ENCODE measurements around the gene UBE4B.
"Not testable (repeated sequence)": the region's sequence is repeated elsewhere in the genome, so short reads cannot be mapped to it uniquely, and the experiment has no call there.

Gene UBE4B

GRCh38 chr1:10032590-10033358 lies at the start of gene UBE4B:
Gene UBE4B, plus strand, starts transcription at chr1:10032958. Its CDS starts 713 bp downstream, at chr1:10033671.
- no peak for TF ChIP-seq ZNF274 (IDR thresholded peaks at IDR 0.05; ENCODE audit: low read depth, low read length)

GRCh38 chr1:9984253-9984652 lies 48.5 kb upstream of the UBE4B start:
- TF ChIP-seq ZNF274 (IDR thresholded peaks at IDR 0.05; ENCODE audit: low read depth, low read length): no peak
- no peak overlapping the region for H3K4me3 ChIP-seq (ENCODE audit: low read length)

More at GRCh38 chr1:10032590-10033358, at the start of gene UBE4B:
- H3K4me3 ChIP-seq (ENCODE audit: low read length): peak within 1 kb of the TSS; percentile 77

GRCh38 chr1:9985001-9985400 lies 47.8 kb upstream of the UBE4B start:
- TF ChIP-seq ZNF274 (IDR thresholded peaks at IDR 0.05; ENCODE audit: low read depth, low read length): no peak
- H3K4me3 ChIP-seq (ENCODE audit: low read length): no peak overlapping the region

- H3K4me3 ChIP-seq (ENCODE audit: low read length): no peak overlapping the region
- no peak for TF ChIP-seq ZNF274 (IDR thresholded peaks at IDR 0.05; ENCODE audit: low read depth, low read length)
Observed at GRCh38 chr1:9989773-9990172, 43.0 kb upstream of the UBE4B start.

- TF ChIP-seq ZNF274 (IDR thresholded peaks at IDR 0.05; ENCODE audit: low read depth, low read length): no peak
- H3K4me3 ChIP-seq (ENCODE audit: low read length): no peak overlapping the region
Observed at GRCh38 chr1:9990944-9991343, 41.8 kb upstream of the UBE4B start.

GRCh38 chr1:9992910-9993309 lies 39.8 kb upstream of the UBE4B start:
- TF ChIP-seq ZNF274 (IDR thresholded peaks at IDR 0.05; ENCODE audit: low read depth, low read length): no peak

GRCh38 chr1:9993561-9994075 lies 39.1 kb upstream of the UBE4B start:
- H3K4me3 ChIP-seq (ENCODE audit: low read length): no peak overlapping the region
- TF ChIP-seq ZNF274 (IDR thresholded peaks at IDR 0.05; ENCODE audit: low read depth, low read length): no peak

More at GRCh38 chr1:9992910-9993309, 39.8 kb upstream of the UBE4B start:
- no peak overlapping the region for H3K4me3 ChIP-seq (ENCODE audit: low read length)

- H3K4me3 ChIP-seq (ENCODE audit: low read length): peak within 1 kb of the TSS; percentile 32; the same call in 1 of the 2 replicates
- no peak for TF ChIP-seq ZNF274 (IDR thresholded peaks at IDR 0.05; ENCODE audit: low read depth, low read length)
Observed at GRCh38 chr1:9996624-9997582, 35.9 kb upstream of the UBE4B start, which contains the start of gene RBP7. Gene RBP7, plus strand, starts transcription at chr1:9997228. Its CDS starts 31 bp downstream, at chr1:9997259.

- H3K4me3 ChIP-seq (ENCODE audit: low read length): no peak overlapping the region
- TF ChIP-seq ZNF274 (IDR thresholded peaks at IDR 0.05; ENCODE audit: low read depth, low read length): no peak
Observed at GRCh38 chr1:10001016-10001665, 31.6 kb upstream of the UBE4B start.

GRCh38 chr1:10005248-10005647 lies 27.5 kb upstream of the UBE4B start:
- H3K4me3 ChIP-seq (ENCODE audit: low read length): not testable (repeated sequence)

GRCh38 chr1:10007169-10007568 lies 25.6 kb upstream of the UBE4B start:
- no peak overlapping the region for H3K4me3 ChIP-seq (ENCODE audit: low read length)
- no peak for TF ChIP-seq ZNF274 (IDR thresholded peaks at IDR 0.05; ENCODE audit: low read depth, low read length)

GRCh38 chr1:10014016-10014415 lies 18.7 kb upstream of the UBE4B start:
- TF ChIP-seq ZNF274 (IDR thresholded peaks at IDR 0.05; ENCODE audit: low read depth, low read length): no peak
- H3K4me3 ChIP-seq (ENCODE audit: low read length): no peak overlapping the region

GRCh38 chr1:10019561-10019960 lies 13.2 kb upstream of the UBE4B start:
- TF ChIP-seq ZNF274 (IDR thresholded peaks at IDR 0.05; ENCODE audit: low read depth, low read length): no peak
- no peak overlapping the region for H3K4me3 ChIP-seq (ENCODE audit: low read length)

- no peak overlapping the region for H3K4me3 ChIP-seq (ENCODE audit: low read length)
- TF ChIP-seq ZNF274 (IDR thresholded peaks at IDR 0.05; ENCODE audit: low read depth, low read length): no peak
Observed at GRCh38 chr1:10020086-10020485, 12.7 kb upstream of the UBE4B start.

GRCh38 chr1:10020678-10021077 lies 12.1 kb upstream of the UBE4B start:
- not testable (repeated sequence) for H3K4me3 ChIP-seq (ENCODE audit: low read length)

GRCh38 chr1:10021992-10022391 lies 10.8 kb upstream of the UBE4B start:
- not testable (repeated sequence) for H3K4me3 ChIP-seq (ENCODE audit: low read length)
